ENCODE measurements around the gene EVC. TPM values are rescaled to one million over a fixed set of nuclear protein-coding genes. Genes with fewer than 3 reads are reported as not detected.

The EVC gene
- total RNA-seq, 1 donor from 2014 or later, result 41.4 TPM

DNA sequence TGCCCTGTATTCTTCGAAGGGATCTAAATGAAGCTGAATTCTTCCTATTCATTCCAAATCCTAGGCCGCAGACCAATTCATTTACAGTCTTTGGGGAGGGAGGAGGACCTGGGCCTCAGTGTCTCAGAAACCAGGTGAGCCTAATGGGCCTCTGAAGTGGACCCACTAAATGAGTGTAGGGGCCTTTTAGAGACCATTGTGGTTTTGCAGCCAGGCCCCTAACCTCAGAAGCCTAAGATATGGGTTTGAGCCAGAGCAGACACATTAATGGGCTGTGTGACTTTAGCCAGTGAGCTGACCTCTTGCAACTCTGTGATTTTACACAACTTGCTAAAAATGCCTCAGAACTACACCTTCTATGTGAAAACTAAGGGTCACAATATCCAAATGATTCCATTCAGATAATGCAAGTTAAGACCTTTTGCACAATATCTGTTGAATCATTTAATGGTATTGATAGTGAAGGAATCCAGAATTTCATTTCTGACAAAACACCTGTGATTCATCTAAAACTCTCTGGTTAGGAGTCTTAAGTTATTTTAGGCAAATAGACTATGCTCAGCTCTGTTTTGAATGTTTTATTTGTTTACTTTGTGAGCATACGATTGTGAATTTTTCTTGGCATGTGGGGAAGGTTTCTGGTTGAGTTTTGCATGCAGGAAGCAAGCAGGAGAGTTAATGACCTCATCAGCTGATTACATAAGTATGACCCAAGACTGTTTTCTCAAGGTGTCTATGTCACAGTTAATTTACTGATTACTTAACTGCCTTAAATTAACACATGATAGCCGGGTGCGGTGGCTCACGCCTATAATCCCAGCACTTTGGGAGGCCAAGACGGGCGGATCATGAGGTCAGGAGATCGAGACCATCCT is 75.0 kb downstream of the EVC start:
- no peak for TF ChIP-seq CTCF (IDR thresholded peaks at IDR 0.05; ENCODE audit: insufficient read depth, low read length, poor library complexity, severe bottlenecking)
- H3K27me3 ChIP-seq (ENCODE audit: control insufficient read depth, insufficient read depth, low read length), result no peaks in the 10 kb centered on the region
- peaks cover 2% of the 10 kb centered on the region for H3K36me3 ChIP-seq (ENCODE audit: control insufficient read depth, insufficient read depth, low read length)
- H3K4me3 ChIP-seq (ENCODE audit: low read depth, low read length), result no peak overlapping the region
- DNase-seq (ENCODE audit: low read depth), result peak; percentile 21

- no peak for TF ChIP-seq CTCF (IDR thresholded peaks at IDR 0.05; ENCODE audit: insufficient read depth, low read length, poor library complexity, severe bottlenecking)
- Histone ChIP-seq H3K36me3 (ENCODE audit: control insufficient read depth, insufficient read depth, low read length) (peaks cover 4% of the 10 kb centered on the region), H3K4me3 (ENCODE audit: low read depth, low read length) (no peak overlapping the region)
Observed at GRCh38 chr4:5787311-5787710, 76.3 kb downstream of the EVC start.

DNA sequence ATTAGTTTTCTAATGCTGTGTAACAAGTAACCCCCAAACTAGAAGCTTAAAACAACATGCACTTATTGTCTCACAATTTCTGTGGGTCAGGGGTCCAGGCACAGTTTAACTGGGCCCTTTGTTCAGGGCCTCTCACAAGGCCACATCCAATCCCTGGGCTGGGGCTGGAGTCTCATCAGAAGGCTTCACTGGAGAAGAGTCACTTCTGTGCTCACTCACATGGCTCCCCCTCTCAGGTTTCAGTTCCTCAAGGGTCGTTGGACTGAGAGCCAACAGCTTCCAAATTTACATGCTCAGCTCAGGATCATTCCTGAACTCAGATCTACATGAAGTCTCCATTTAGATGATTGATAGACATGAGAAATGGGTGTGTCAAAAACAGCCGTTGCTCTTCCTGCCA is 77.1 kb downstream of the EVC start:
- Histone ChIP-seq H3K27me3 (ENCODE audit: control insufficient read depth, insufficient read depth, low read length) (no peaks in the 10 kb centered on the region), H3K4me3 (ENCODE audit: low read depth, low read length) (no peak overlapping the region), H3K36me3 (ENCODE audit: control insufficient read depth, insufficient read depth, low read length) (peaks cover 4% of the 10 kb centered on the region)
- DNase-seq (ENCODE audit: low read depth), result no peak
- TF ChIP-seq CTCF (IDR thresholded peaks at IDR 0.05; ENCODE audit: insufficient read depth, low read length, poor library complexity, severe bottlenecking), result no peak

More at GRCh38 chr4:5787311-5787710, 76.3 kb downstream of the EVC start:
- no peak for DNase-seq (ENCODE audit: low read depth)
- H3K27me3 ChIP-seq (ENCODE audit: control insufficient read depth, insufficient read depth, low read length), result no peaks in the 10 kb centered on the region

DNA sequence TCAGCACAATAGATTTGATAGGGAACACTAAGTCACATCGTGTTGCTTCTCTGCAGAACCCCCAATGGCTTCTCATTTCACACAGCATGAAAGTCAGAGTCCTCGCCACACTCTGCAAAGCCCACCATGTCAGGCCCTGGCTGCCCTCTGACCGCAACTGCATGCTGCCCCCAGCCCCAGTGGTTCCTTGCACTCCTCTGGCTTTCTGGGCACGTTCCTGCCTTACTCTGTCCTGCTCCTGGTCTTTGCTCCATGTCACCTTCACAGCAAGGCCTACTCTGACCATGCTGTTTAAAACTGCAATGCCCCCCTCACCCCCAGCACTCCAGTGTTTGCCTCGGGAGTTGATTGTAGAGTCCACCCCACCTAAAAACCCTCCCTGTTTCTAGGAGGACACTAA is 78.1 kb downstream of the EVC start:
- Histone ChIP-seq H3K4me3 (ENCODE audit: low read depth, low read length) (no peak overlapping the region), H3K27me3 (ENCODE audit: control insufficient read depth, insufficient read depth, low read length) (no peaks in the 10 kb centered on the region), H3K36me3 (ENCODE audit: control insufficient read depth, insufficient read depth, low read length) (peaks cover 6% of the 10 kb centered on the region)
- DNase-seq (ENCODE audit: low read depth), result no peak
- TF ChIP-seq CTCF (IDR thresholded peaks at IDR 0.05; ENCODE audit: insufficient read depth, low read length, poor library complexity, severe bottlenecking), result no peak

GRCh38 chr4:5790546-5790857 is 79.5 kb downstream of the EVC start:
- no peak for TF ChIP-seq CTCF (IDR thresholded peaks at IDR 0.05; ENCODE audit: insufficient read depth, low read length, poor library complexity, severe bottlenecking)
- H3K4me3 ChIP-seq (ENCODE audit: low read depth, low read length), result no peak overlapping the region
- H3K27me3 ChIP-seq (ENCODE audit: control insufficient read depth, insufficient read depth, low read length), result no peaks in the 10 kb centered on the region
- peaks cover 6% of the 10 kb centered on the region for H3K36me3 ChIP-seq (ENCODE audit: control insufficient read depth, insufficient read depth, low read length)
- no peak for DNase-seq (ENCODE audit: low read depth)

GRCh38 chr4:5791654-5792053 is 80.7 kb downstream of the EVC start:
- TF ChIP-seq CTCF (IDR thresholded peaks at IDR 0.05; ENCODE audit: insufficient read depth, low read length, poor library complexity, severe bottlenecking), result no peak
- Histone ChIP-seq H3K4me3 (ENCODE audit: low read depth, low read length) (no peak overlapping the region), H3K36me3 (ENCODE audit: control insufficient read depth, insufficient read depth, low read length) (peaks cover 6% of the 10 kb centered on the region), H3K27me3 (ENCODE audit: control insufficient read depth, insufficient read depth, low read length) (no peaks in the 10 kb centered on the region)
- no peak for DNase-seq (ENCODE audit: low read depth)

All from kidney epithelial cell (primary cell).